Stimulated activated CD4-positive, alpha-beta T cell treated with anti-CD3 and anti-CD28 coated beads, Interleukin-1b, Interleukin-23, amount 100 ng/mL, for 1 hour (primary cell): ENCODE measurements around the gene MEG3.
"Not testable (repeated sequence)": the region's sequence is repeated elsewhere in the genome, so short reads cannot be mapped to it uniquely, and the experiment has no call there.

Experiments used
- DNase-seq, 2 donors: peaks; one replicate each; pipeline ENCODE4 v3.0.0-alpha.2; 2020; ENCODE audit warnings: low read depth in 2 of 2

MEG3 gene

DNA sequence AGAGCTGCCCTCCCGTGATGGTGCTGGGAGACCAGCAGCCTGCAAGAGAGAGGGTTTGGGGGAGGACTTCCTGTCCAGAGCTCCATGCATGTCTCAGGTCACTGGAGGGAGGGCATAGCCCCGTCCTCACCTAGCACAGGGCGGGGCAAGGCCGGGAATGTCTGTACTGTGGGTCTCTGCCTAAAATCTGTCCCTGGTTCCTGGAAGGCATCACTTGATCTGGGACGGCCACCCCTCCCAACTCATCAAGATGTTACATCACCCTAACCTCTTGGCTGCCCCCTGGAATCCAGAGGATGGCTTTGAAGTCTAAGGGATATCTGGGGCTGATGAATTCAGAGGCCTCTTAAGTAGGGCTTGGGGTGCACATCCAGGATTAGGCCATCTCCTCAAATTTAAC is 37.0 kb upstream of the MEG3 start:
- DNase-seq: no peak

DNA sequence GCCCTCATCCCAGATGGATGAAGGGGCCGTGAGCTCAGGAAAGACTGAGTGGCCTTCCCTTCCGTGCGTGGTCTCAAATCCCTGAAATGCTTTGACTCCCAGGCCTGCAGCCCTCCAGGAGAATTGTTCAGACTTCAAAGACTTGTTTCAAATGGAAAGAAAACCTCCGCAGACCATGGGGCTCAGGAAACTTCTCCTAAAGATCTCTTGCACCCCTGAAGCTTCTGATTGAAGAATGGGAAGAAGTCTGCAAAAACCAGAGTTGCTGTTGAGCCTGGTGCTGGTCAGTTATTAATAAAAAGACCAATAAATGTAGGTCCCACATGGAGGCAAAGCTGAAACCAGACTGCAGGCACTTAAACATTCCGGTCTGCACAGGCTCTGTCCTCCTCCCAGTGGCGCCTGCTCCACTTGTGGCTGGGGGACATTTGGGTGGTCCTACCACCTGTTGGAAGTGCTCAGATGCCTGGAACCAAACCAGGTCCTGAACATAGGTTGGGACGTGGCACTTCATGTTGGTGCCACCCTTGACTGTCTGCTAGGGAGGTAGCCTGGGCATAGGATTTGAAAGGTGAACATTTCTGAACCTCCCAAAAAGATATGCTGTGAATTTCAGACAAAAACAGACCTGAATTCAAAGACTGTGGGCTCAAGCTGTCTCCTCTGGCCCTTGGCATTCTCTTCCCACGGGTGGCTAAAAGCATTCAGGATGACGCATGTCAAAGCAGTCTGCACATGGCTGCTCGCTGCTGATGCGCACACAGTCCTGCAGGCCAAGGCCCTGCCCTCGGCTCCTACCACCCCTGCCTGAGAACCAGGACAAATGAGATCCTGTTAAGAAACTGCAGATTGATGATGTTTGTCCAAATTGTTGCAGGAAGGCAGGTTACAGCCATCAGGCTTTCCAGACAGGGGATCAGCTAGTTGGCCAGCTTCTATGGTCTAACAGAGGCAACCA is 36.2 kb upstream of the MEG3 start:
- DNase-seq: no peak

DNA sequence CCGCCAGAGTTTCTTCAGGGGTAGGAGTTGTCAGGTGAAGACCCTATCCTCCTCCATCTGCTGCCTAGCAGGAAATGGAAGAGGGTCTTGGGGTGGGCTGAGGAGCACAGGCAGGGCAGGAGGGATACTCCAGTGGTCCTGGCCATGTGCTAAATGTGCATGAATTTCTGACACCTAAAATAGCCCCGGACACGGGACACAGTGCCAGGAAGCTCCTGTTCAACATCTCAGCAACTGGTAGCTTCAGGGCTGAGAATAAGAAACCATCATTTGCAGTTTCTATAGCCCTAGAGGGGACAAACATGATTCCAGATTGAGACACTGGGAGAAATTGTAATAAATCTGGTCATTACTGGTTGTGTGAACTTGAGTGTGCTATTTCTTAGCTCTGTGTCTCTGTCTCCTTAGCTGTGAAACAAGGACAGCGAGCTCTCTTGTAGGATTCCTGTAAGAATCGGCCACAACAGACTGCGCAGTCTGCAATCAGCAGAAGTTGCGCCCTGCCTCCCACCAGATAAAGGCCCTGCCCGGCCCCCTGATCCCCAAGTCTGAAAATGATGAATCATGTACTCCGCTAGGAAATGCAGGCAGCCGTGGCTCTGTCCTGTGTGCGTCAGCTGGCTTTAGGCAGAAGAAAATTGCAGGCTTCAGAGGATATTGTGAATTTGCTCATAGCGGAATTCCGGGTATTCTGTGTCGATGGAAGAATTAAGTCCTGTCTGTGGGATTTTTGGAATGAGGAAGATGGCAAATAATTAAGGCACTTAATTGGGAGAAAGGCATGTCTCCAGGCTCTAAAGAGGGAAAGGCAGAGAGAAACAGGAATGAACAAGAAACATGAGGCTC is 35.2 kb upstream of the MEG3 start:
- DNase-seq: no peak

DNA sequence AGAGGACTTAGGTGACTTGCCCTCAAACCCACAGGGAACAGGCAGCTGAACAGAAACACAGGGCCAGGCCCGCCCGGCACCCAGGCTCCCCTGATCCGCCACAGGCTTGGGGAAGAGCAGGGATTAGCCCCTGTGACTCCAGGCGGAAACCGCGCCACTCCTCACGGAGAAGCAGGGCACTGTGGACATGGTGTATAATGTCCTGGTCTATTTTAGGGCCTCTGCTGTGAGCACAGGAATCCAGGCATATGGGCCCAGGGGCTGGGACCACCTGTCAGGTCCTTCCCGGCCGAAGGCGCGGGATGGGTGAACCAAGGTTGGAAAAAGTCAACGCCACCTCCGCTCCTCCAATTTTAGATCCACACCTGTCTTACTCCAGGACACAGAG is 34.6 kb upstream of the MEG3 start:
- DNase-seq: no peak

DNA sequence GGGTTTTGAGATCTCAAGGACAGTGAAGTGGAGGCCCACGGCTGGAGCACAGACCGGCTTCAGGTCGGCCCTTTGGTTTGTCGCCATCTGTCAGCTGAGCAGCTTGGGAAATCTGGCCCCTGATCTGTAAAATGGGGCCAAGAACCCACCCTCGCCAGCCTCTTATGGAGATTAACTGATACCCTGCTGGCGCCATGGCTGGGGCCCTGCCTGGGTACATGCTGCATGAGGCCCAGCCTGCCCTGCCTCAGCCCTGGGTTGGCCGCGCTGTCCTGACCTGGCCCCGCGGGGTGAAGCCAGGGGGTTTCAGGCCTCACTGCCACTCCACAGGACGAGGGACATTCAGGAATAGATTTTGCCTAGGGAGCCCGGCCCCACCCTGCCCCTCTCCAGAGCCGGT is 33.9 kb upstream of the MEG3 start:
- no peak for DNase-seq

DNA sequence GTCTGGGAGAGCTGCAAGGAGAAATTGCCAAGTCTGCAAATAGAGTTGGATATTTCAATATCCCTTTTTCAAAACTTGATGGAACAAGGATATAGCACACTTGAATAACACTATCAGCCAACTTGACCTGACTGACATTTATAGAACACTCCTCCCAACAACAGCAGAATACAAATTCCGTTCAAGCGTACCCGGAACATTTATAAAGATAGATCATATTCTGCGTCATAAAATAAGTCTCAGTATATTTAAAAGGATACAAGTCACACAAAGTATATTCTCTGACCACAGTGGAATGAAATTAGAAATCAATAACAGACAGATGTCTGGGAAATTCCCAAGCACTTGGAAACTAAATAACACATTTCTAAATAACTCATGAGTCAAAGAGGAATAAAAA is 29.0 kb upstream of the MEG3 start:
- no peak for DNase-seq

DNA sequence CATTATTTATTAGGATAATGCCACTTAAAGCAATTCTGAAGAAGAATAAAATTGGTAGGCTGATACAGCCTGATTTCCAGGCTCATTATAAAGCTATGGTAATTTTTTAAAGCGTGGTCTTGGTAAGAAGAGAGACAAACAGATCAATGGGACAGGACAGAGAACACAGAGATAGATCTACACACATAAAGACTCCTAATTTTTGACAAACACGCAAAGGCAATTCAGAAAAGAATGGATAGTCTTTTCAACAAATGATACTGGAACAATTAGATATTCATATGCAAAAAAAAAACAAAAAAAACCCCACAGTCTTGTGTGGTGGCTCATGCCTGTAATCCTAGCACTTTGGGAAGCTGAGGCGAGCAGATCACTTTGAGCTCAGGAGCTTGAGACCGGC is 25.9 kb upstream of the MEG3 start:
- DNase-seq: no peak

DNA sequence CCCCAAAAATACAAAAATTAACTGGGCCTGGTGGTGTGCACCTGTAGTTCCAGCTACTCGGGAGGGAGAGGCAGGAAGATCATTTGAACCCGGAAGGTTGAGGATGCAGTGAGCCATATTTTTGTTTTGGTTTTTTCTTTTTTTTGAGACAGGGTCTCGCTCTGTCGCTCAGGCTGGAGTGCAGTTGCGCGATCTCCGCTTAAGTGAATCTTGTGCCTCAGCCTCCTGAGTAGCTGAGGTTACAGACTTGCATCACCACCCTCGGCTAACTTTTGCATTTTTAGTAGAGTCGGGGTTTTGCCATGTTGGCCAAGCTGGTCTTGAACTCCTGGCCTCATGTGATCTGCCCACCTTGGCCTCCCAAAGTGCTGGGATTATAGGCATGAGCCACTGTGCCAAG is 24.5 kb upstream of the MEG3 start:
- DNase-seq: not testable (repeated sequence)

DNA sequence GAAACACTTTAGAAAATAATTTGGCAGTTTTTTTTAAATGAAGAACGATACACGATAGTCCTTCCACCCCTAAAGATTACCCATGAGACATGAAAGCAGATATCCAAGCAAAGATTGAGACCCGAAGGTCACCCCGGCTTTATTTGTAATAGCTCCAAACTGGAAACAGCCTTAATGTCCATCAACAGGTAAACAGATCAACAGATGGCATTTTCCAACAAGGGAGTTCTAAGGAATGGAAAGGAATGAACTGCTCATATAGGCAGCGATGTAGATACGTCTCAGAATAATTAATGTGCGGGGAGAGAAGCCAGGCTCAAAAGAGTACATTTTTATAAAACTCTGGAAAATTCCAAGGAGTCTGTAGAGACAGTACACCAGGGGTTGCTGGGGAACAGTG is 23.7 kb upstream of the MEG3 start:
- DNase-seq: no peak

DNA sequence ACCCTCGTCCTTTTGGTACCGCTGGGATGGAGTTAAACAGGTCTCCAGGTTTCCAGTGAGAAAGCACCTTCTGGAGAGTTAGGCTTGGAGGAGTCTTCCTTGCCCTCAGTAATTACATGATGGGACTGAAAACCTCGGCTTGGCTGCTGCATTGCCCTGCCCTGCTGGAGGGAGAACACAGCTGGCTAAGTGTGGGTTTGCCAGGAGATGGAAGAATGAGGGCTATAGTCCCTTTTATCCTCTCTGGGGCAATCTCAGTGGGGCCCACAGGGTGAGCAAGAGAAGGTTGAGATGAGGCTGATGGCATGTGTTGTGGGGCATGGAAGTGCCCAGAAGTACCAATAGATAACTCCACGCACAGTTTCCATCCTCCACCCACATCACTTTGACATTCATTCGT is 23.2 kb upstream of the MEG3 start:
- no peak for DNase-seq

DNA sequence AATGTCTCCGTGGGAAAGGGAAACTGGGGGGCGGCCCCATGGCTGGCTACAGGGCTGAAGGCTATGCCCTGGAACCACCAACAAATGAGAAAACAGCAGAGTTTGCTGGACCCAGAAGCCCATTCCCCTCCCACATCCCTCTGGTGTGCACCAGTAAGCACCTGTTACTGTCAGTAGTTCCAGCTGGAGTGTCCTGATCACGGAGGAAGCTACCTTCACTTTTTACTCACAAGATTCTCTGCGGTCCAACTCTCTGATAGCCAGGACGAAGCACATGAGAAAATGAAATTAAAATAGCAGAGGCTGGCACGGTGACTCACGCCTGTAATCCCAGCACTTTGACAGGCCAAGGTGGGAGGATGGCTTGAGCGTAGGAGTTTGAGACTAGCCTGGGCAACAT is 22.7 kb upstream of the MEG3 start:
- no peak for DNase-seq

DNA sequence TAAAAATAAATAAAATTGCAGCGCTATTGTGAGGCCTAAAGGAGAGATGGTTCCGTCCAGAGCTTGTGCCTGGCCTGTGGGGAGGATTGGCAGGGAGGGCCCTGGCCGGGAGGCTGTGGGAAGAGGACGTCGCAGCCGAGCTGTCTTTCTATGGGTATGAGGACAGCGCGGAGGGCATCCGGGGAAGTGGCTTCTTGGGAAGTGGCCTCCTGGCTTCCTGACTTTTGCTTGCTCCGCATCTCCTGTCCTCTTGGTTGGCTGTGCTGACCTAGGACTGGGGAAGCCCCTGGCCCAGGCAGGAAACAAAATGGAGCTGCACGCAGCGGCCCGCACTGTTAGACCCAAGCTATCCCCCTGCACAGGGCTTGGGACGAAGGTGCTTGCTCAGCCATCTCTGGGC is 22.2 kb upstream of the MEG3 start:
- DNase-seq: no peak

DNA sequence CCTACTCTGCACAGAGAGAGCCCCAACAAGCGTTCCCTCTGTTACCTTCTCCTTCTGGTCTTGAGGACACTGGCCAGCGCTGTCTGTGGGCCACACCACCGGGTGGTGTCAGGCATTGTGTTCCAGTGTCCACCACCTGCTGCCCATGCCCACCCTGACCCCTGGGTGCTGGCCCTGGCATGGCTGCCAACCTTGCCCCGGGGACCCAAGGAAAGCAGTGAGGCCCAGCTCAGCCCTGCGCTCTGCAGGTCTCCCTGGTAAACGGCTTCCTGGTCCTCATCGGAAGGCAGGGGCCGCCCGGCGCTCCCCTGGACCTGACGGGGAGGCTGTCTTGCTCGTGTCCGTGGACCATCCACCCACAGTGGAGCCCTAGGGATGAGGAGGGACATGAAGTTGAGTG is 21.8 kb upstream of the MEG3 start:
- no peak for DNase-seq

DNA sequence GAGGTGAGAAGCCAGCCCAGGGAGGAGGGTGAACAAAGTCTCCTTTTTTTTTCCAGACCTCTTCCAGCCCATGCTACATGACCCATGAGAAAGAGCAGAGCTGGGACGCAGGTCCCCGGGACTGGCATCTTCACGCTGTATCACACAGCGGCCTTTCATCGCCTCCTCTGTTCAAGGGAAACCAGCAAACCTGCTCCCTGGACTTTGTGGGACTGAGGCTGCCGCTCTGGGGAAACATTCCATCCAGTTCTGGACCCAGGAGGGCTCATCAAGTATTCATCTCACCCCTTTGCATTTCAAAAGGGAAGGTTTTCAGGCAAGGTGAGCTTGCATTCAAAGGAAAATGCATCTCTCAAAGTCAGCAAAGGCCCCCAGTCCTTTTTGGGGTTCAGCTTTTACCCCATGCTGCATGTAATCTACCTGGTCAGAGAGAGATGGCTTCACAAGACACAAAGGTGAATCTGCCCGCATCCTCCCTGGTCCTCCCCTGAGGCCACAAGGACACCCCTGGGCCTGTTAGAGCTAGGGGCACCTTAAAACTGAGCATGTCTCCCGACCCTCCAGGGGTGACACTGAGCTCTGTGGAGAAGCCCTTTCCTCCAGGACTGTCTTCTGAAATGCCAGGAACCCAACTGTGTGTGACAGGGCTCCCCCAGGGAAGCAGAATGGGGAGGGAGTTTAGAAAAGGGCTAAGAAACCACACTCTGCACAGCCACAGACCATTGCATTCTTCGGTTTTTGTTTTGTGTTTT is 21.2 kb upstream of the MEG3 start:
- DNase-seq: no peak

DNA sequence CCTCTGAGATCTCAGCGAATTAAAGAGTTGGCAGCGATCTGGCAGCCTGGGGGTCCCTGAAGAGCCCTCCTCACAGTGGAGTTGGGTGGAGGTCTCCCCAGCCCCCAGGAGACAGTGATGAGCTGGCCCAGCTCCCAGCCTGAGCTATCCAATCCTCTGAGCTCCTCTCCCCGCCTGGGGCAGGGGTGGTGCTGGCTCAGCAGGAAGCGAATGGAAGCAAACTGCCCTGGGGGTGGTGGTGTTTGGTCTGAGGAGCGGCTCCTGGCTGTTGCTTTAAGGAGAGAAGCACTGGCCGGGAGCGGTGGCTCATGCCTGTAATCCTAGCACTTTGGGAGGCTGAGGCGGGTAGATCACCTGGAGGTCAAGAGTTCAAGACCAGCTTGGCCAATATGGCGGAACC is 19.5 kb upstream of the MEG3 start:
- no peak for DNase-seq

DNA sequence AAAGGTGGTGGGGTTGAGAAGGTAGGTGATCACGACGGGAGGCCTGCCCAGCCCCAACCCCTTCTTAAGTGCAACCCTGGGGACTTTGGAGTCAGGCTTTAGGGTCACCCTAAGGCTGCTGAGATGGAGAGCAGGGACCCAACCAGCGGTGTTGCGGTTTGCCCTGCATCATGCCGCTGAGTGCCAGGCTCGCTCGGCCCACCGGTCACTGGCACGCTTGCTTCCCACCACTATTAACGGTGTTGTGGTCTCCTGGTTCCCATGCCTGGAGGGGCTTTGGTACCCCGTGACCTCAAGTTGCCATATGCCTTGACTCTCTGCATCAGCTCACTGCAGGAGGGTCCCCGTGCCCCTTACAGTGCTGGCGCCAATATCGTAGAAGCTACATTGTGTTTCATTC is 18.4 kb upstream of the MEG3 start:
- no peak for DNase-seq

DNA sequence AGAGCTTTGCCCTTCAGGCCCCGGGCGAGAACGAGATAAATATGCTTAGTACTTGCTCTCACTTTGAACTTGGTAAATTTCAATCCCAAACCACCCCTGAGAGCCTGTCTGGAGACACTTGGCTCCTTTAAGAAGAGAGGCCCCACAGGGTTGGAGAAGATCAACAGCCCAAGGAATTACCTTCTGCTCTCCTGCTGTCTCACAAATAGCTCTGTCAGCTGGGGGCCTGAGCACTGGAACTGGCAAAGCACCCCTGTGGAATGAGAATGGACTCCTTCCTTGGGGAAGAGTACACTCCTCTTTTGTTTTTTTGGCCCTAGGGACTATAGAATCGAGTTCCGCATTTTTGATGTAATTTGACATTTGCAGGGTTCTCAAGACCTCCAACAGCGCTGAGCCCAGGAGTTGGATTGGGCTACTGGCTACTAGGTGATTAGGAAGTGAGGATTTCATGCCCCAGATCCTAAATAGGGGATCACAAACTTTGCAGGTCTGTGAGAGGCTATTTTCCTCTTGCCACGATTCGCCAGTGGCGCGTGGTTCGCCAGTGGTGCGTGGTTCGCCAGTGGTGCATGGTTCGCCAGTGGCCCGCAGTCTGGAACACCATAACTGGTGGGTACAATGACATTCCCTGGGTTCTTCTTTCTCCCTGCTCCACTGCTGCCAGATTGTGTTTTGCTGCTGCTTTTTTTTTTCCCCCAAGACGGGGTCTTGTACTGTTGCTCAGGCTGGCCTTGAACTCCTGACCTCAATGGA is 17.8 kb upstream of the MEG3 start:
- no peak for DNase-seq

DNA sequence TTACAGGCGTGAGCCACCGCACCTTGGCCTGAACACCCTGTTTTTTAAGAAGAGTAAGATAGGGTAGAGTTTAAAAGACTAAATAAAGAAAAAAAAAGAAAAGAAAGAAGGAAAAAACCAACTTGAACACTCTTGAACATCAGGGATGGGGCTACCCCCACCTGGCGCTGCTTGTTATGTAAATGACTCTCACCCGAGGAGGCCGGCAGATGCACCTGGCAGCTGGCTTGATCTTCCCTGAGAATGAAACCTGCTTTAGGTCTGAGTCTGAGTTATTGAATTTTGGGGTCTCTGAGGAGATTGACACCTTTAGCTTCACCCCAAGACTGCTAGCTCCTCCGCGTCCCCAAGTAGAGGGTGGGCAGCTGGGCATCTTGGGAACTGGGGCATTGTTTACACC is 15.5 kb upstream of the MEG3 start:
- DNase-seq: no peak

DNA sequence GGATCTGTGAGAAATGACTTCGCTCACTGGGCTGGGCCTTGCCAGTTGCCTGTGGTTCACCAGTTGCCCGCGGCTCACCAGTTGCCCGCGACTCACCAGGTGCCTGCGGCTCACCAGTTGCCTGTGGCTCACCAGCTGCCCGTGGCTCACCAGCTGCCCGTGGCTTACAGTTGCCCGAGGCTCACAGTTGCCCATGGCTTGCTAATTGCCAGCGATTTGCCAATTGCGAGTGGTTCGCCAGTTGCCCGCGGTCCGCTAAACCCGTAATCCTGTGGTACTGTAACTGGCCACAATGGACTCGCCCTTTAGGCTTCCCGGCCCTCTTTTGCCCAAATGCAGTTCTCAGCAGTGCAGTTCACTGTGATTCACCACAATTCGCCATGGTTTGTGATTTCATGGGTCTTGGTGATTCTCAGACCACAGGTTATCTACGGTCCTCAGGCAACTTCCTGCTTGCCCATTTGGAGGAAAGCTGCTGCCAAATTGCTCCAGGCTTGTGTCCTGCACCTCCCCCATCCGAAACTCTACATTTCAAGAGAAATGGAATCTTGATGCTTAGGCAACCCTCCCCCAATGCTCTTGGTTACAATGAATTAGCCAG is 15.0 kb upstream of the MEG3 start:
- no peak for DNase-seq

DNA sequence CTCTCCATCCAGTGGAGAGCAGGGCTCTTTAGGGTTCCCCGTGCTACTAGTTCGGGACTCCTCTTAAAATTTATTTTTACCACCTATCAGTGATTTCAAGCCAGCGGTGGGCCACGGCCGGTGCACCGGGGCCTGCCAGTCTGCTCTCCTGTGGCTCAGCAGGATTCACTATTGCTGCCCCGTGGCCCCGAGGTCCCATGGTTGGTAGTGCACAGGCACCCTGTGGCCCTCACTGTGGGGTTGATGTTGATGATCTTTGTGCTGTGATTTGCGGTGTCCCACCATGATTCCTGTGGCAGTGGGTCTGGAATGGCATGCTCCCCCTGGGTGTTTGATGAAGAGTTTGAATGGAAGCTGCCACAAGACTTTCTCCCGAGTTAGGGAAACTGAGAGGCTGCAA is 12.6 kb upstream of the MEG3 start:
- DNase-seq: no peak
